Measurements from ENCODE around the gene KRTAP10-5. TPM values are rescaled to one million over a fixed set of nuclear protein-coding genes. Genes with fewer than 3 reads are reported as not detected.

Gene KRTAP10-5
- not detected in 5 replicates for total RNA-seq (2022; extraction: Qiagen RNA extraction)

DNA sequence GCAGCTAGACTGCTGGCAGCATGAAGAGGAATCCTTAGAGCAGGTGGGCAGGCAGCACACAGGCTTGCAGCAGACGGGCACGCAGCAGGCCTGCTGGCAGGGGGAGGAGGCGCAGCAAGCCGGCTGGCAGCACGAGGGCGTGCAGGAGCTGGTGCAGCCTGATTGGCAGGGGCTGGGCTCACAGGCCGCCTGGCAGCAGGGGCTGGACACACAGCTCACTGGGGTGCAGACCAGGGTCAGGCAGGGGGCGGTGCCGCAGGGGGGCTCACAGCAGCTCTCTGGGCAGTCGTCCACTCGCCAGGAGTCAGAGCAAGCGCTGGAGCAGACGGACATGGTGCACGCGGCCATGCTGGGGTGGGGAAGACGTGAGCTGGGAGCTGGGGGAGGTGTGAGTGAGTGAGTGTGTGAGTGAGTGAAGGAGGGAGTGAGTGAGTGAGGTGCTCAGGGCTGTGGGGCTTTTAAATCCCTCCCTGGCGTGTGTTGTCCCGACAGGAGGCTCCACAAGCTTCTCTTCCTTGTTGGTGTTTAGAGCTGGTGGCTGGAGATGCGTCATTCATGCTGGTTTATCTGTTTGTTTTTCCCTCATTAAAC, at the start of gene KRTAP10-5:
TSS of gene KRTAP10-5 (minus strand) at position 374 of the 591 bp plus-strand sequence. CDS start at position 348, 26 bp downstream.

GRCh38 chr21:44626673-44627143, 46.3 kb upstream of the KRTAP10-5 start, which contains the start of gene KRTAP10-9:
TSS of gene KRTAP10-9 (plus strand) at chr21:44627093. CDS start at chr21:44627172, 79 bp downstream.

DNA sequence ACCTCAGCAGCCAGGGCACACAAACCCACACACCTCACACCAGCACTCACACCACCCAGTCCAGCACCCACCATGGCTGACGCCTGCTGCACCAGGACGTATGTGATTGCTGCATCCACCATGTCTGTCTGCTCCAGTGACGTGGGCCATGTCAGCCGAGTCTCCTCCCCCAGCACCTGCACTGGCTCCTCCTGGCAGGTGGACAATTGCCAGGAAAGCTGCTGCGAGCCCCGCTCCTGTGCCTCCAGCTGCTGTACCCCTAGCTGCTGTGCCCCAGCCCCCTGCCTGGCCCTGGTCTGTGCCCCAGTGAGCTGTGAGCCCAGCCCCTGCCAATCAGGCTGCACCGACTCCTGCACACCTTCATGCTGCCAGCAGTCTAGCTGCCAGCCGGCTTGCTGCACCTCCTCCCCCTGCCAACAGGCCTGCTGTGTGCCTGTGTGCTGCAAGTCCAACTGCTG, 31.7 kb upstream of the KRTAP10-5 start, which contains the start of gene KRTAP10-8:
TSS of gene KRTAP10-8 (plus strand) at position 51 of the 458 bp plus-strand sequence. CDS start at position 73, 22 bp downstream.

DNA sequence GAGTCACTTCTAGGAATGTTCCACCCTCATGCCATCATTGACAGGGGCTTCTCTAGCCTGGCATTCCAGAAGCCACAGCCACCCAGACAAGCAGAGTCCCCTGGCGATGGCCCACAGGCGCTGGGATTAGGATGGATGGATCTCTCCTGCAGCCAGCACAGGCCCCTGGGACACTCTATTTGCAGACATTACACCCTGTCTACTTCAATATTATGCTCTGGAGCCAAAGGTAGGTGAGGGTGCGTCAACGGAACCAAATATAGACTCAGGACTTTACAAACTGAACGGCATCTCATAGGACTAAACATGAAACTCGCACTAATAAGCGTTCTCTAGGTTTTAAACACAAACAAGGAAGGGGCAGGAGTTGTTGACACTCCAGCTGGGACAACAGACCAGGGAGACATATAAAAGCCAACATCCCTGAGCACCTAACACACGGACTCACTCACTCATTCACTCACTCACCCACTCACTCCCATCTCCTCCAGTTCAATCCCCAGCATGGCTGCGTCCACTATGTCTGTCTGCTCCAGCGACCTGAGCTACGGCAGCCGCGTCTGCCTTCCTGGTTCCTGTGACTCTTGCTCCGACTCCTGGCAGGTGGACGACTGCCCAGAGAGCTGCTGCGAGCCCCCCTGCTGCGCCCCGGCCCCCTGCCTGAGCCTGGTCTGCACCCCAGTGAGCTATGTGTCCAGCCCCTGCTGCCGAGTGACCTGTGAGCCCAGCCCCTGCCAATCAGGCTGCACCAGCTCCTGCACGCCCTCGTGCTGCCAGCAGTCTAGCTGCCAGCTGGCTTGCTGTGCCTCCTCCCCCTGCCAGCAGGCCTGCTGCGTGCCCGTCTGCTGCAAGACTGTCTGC, 19.9 kb upstream of the KRTAP10-5 start, which contains the start of gene KRTAP10-7:
TSS of gene KRTAP10-7 (plus strand) at position 480 of the 861 bp plus-strand sequence. CDS start at position 505, 25 bp downstream.

DNA sequence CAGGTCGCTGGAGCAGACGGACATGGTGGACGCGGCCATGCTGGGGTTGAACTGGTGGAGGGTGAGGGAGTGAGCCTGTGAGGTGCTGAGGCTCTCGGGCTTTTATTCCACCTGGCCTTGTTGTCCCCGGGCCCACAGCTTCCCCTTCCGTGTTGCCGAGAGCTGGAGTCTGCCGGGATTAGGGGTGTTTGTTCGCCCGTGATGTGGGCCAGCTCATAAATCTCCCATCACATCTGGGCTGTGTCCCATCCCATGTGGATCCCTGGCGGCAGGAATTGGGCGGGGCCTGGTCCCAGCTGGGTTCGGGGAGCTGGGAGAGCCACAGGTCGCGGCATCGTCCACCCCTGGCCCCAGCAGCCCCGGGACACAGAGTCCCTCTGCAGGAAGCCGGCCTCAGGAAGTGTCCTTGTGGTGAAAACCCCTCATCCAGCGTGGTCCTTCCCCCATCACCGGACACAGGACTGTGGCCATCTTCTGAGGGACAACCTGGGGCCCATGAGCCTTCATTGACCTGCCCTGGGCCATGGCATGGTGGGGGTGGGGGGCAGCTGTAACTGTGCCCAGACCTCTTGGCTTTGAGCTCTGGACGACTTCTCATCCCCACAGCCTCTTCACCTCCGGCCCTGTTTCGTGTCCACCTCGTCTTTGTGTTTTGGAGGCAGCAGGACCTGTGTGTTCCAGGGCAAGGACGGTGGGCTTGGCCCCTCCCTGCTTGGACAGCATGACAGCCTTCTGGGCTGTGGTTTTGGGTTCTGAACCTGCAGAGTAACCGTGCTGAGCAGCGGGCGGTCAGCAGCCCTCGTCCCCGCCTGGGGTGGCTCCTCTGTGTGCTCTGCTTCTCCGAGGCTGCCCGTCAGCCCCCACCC, 12.3 kb upstream of the KRTAP10-5 start, which contains the start of gene KRTAP10-6:
TSS of gene KRTAP10-6 (minus strand) at position 60 of the 866 bp plus-strand sequence. CDS start at position 39, 21 bp downstream.

GRCh38 chr21:44573630-44574456, 6.6 kb downstream of the KRTAP10-5 start, which contains the start of gene KRTAP10-4:
TSS of gene KRTAP10-4 (plus strand) at chr21:44573729. CDS start at chr21:44573759, 30 bp downstream.

DNA sequence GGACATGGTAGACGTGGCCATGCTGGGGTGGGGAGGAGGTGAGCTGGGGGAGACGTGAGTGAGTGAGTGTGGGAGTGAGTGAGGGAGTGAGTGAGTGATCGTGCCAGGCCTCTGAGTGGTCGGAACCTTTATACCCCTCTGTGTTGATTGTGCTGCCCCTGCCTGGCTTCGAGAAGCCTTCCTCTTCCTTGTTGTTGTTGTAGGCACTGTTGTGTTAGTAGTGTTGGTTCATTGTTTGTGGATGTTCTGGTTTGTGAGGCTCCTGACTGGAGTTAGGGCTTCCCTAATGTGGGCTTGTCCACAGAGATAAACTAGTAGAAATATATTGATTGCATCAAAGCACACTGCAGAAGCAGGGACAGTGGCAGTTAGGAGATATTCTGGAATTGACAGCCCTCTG, 21.7 kb downstream of the KRTAP10-5 start, which contains the start of gene KRTAP10-3:
TSS of gene KRTAP10-3 (minus strand) at position 101 of the 400 bp plus-strand sequence. CDS start at position 21, 80 bp downstream.

DNA sequence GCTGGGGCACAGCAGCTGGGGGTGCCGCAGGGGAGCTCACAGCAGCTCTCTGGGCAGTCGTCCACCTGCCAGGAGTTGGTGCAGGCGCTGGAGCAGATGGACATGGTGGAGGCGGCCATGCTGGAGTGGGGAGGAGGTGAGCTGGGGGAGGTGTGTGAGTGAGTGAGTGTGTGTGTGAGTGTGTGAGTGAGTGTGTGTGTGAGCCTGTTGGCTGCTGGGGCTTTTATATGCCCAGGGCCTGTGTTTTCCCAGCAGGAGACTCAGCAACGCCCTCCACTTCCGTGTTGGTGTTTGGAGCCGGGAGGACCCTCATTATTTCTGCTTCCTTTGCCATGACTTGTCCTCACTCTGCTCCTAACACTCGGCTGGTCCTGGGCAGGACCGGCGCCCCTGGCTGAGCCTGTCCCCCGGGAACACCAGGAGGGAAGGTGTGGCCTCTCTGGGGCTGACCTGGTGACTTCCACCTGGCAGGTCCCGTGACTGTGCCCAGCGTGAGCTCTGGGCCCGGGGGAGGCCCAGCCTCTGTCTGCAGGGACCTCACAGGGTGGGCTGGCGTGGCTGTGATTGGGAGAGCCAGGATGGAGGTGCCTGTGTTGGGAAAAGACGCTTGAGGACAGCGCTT, 29.0 kb downstream of the KRTAP10-5 start, which contains the start of gene KRTAP10-2:
TSS of gene KRTAP10-2 (minus strand) at position 166 of the 622 bp plus-strand sequence. CDS start at position 119, 47 bp downstream.

DNA sequence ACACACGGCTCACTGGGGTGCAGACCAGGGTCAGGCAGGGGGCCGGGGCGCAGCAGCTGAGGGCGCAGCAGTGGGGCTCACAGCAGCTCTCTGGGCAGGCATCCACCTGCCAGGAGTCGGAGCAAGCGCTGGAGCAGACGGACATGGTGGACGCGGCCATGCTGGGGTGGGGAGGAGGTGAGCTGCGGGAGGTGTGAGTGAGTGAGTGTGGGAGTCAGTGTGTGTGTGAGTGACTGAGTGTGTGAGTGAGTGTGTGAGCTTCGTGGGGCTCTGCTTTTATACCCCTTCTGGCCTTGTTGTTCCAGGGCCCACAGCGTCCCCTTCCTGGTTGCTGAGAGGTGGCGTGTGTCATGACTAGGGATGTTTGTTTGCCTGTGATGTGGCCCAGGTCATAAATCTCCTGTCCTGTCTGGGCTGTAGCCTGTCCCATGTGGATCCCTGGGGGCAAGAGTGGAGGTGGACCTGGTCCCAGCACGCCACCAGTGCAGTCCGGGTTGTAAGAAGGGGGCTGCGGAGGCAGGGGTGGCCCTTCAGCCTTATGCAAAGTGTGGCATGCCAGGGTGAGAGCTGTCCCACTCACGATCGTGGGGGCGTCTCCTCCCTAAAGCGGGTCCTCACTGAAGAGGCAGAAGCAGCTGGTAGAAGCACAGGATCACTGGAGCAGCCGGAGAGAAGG, 40.3 kb downstream of the KRTAP10-5 start, which contains the start of gene KRTAP10-1:
TSS of gene KRTAP10-1 (minus strand) at position 205 of the 676 bp plus-strand sequence. CDS start at position 160, 45 bp downstream.

Other genes starting within 250 kb of the KRTAP10-5 start
- 5.1 to 8.7 TPM (median 6.7 TPM) in 5 replicates for gene CFAP410, start 241.2 kb downstream of the KRTAP10-5 start, total RNA-seq (2022; extraction: Qiagen RNA extraction)
- gene TRPM2, start 227.0 kb downstream of the KRTAP10-5 start, total RNA-seq (2022; extraction: Qiagen RNA extraction), result 6.5 to 9.8 TPM (median 7.8 TPM) in 5 replicates
- gene LRRC3, start 125.1 kb downstream of the KRTAP10-5 start, total RNA-seq (2022; extraction: Qiagen RNA extraction), result 1.7 to 2.5 TPM (median 2.4 TPM) in 5 replicates
- not detected in 5 replicates for gene KRTAP10-1, start 40.4 kb downstream of the KRTAP10-5 start, total RNA-seq (2022; extraction: Qiagen RNA extraction)
- gene KRTAP10-2, start 29.1 kb downstream of the KRTAP10-5 start, total RNA-seq (2022; extraction: Qiagen RNA extraction), result not detected in 5 replicates
- not detected in 5 replicates for gene KRTAP10-3, start 21.8 kb downstream of the KRTAP10-5 start, total RNA-seq (2022; extraction: Qiagen RNA extraction)
- gene KRTAP10-4, start 6.9 kb downstream of the KRTAP10-5 start, total RNA-seq (2022; extraction: Qiagen RNA extraction), result not detected in 5 replicates
- gene KRTAP10-6, start 11.9 kb upstream of the KRTAP10-5 start, total RNA-seq (2022; extraction: Qiagen RNA extraction), result not detected in 5 replicates
- not detected in 5 replicates for gene KRTAP10-7, start 20.0 kb upstream of the KRTAP10-5 start, total RNA-seq (2022; extraction: Qiagen RNA extraction)
- gene KRTAP10-8, start 31.5 kb upstream of the KRTAP10-5 start, total RNA-seq (2022; extraction: Qiagen RNA extraction), result not detected in 5 replicates
- gene KRTAP10-9, start 46.5 kb upstream of the KRTAP10-5 start, total RNA-seq (2022; extraction: Qiagen RNA extraction), result not detected in 5 replicates
- gene KRTAP10-10, start 56.8 kb upstream of the KRTAP10-5 start, total RNA-seq (2022; extraction: Qiagen RNA extraction), result not detected in 5 replicates
- gene KRTAP10-11, start 65.8 kb upstream of the KRTAP10-5 start, total RNA-seq (2022; extraction: Qiagen RNA extraction), result not detected in 5 replicates
- gene KRTAP12-4, start 74.1 kb upstream of the KRTAP10-5 start, total RNA-seq (2022; extraction: Qiagen RNA extraction), result not detected in 5 replicates
- not detected in 5 replicates for gene KRTAP12-3, start 77.3 kb upstream of the KRTAP10-5 start, total RNA-seq (2022; extraction: Qiagen RNA extraction)
- not detected in 5 replicates for gene KRTAP12-2, start 86.3 kb upstream of the KRTAP10-5 start, total RNA-seq (2022; extraction: Qiagen RNA extraction)
- not detected in 5 replicates for gene KRTAP12-1, start 101.6 kb upstream of the KRTAP10-5 start, total RNA-seq (2022; extraction: Qiagen RNA extraction)
- not detected in 5 replicates for gene KRTAP10-12, start 116.6 kb upstream of the KRTAP10-5 start, total RNA-seq (2022; extraction: Qiagen RNA extraction)
- 0.04 TPM in 1 of 5 replicates, not detected in the others for gene TSPEAR, start 131.0 kb upstream of the KRTAP10-5 start, total RNA-seq (2022; extraction: Qiagen RNA extraction)
- 28.1 to 33.5 TPM (median 32.3 TPM) in 5 replicates for gene UBE2G2, start 221.2 kb upstream of the KRTAP10-5 start, total RNA-seq (2022; extraction: Qiagen RNA extraction)
- gene SUMO3, start 237.5 kb upstream of the KRTAP10-5 start, total RNA-seq (2022; extraction: Qiagen RNA extraction), result 58.2 to 69.1 TPM (median 66.8 TPM) in 5 replicates

All from A549 treated with dexamethasone at 1 μM for 4 hours (cell line).